NCI-H1105 (cell line): ENCODE measurements around the gene MME.
"Not testable (repeated sequence)": the region's sequence is repeated elsewhere in the genome, so short reads cannot be mapped to it uniquely, and the experiment has no call there.

Experiments used
- DNase-seq: peaks from one replicate; lab custom pipeline; 2025; lab: John Stamatoyannopoulos, UW

The MME gene

GRCh38 chr3:155193868-155194267 lies 113.7 kb downstream of the MME start:
- DNase-seq = no peak

GRCh38 chr3:155194973-155195957 lies 115.1 kb downstream of the MME start:
- DNase-seq = no peak

DNA sequence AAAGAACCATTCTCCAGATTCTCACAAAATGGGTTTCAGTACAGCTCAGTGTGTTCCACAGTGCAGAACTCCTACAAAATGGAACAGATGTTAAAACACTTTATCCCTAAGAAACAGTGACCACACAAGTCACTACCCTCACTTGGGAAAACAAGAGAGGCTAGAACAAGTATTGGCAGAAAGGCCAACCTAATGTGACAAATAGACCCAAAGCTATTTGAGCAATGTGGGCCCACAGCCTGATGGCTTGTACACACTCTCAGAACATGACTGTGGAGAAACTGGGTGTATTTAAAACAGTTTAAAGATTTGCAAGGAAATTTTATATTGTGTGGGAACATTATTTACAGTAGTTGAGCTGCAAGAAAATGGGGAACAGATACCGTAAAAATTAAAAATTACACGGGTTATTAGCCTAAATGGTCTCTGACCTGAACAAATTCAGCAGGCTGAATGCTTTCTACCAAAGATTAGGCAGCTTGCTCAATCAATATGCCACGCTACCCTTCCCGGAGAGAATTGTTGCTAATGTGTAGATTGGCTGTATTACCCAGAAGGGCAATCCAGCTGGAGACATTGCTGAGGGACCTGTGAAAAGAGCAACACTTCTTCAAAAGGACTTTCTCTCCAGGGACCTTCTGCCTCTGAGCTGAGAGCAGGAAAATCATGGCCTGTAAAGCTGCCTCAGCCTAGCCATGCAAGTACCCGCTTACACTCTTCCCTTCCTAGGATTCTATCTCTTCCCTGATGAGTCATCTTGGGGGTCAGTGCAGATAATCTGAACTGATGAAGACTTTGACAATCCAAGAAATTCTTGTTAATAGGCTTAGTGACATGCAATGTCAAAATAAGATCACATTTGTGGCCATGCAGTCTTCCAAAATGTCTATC lies 116.3 kb downstream of the MME start:
- no peak for DNase-seq

GRCh38 chr3:155197786-155198185 lies 117.7 kb downstream of the MME start:
- DNase-seq = no peak

DNA sequence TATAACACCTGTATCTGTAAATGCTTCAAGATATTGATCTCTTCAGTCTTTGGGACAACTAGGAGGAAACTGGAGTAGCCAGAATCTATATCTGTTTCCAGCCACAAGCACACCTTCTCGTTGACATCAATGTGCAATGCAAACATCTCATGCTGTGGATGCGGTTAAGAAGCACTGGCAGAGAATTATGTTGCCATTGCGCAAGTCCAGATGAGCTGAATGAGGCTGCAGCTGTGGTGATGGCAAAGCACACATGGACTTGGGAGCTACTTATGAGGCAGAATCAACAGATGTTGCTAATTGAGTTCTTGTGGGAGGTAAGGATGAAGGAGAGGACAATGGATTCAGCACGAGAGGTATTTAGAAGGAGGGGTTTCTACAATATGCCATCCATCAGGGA lies 122.5 kb downstream of the MME start:
- no peak for DNase-seq

DNA sequence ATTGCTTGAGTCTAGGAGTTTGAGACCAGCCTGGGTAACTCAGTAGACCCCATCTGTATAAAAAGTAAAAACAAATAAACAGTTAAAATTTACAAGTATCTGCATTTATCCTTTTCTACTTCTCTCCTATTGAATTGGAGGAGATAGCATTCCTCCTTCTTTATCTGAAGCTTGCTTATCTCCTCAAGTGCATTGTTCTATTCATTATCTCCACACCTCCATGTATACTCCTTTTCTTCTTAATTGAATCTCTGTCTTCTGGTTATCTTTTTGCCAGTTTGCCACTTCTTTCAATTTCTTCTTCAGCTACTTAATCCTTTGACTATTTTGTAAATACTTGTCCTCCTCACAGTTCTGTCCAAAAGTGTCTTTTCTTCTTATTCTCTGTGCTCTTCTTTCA lies 124.7 kb downstream of the MME start:
- no peak for DNase-seq

- DNase-seq = no peak
These were observed 128.2 kb downstream of the MME start for GRCh38 chr3:155208183-155208800.

- no peak for DNase-seq
These were observed 130.6 kb downstream of the MME start for GRCh38 chr3:155210736-155211135.

DNA sequence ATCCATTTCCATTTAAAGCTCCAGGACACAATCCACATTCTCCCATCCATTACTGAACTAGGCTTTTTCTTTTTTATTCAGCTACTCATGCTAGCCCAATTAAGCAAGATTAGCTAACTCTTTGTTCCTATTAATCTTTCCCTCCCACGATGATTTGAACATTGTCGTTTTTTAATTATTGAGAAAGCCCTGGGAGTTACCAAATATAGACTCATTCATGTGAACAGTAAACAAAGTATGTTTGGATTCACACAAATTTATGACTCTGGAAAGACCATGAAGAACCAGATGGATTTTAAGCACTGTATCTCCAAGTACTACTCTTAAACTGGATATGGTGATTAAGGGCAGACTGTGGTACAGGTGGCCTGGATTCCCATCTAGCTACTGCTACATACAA lies 131.1 kb downstream of the MME start:
- DNase-seq = no peak

GRCh38 chr3:155211940-155212339 lies 131.8 kb downstream of the MME start:
- no peak for DNase-seq

GRCh38 chr3:155216007-155216406 lies 135.9 kb downstream of the MME start:
- not testable (repeated sequence) for DNase-seq

DNA sequence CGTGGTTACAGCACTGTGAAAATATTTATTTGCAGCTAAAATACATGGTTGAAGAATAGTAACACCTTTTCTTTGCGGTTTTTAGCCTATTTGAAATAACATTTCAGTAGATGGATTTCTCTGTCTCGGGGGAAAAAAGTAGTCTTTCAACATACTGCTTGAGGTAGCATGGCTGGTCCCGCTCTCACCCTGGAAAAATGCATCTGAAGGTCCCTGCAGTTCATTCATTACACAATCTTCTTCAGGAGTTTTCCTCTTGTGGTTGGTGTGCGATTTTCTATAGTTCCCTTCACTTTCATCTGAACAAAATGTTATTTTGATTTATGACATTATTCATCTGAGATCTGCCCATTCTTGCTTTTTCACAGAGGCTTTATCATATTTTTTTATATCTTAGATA lies 137.5 kb downstream of the MME start:
- DNase-seq = no peak

GRCh38 chr3:155218462-155218861 lies 138.3 kb downstream of the MME start:
- no peak for DNase-seq

DNA sequence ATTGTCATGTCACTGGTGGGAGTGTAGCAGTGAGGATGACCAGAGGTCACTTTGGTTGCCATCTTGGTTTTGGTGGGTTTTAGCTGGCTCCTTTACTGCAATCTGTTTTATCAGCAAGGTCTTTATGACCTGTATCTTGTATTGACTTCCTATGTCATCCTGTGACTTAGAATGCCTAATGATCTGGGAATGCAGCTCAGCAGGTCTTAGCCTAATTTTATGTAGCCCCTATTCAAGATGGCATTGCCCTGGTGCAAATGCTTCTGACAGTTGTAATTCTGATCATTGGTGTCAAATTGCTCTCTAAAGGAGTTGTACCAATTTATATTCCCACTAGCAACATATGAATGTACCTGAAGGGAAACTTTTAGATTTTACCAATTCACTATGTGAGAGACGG lies 139.0 kb downstream of the MME start:
- DNase-seq = no peak

- no peak for DNase-seq
These were observed 145.3 kb downstream of the MME start for GRCh38 chr3:155225417-155225816.

- no peak for DNase-seq
These were observed 147.0 kb downstream of the MME start for GRCh38 chr3:155227141-155227540.

- DNase-seq = no peak
These were observed 148.6 kb downstream of the MME start for GRCh38 chr3:155228676-155229075.

DNA sequence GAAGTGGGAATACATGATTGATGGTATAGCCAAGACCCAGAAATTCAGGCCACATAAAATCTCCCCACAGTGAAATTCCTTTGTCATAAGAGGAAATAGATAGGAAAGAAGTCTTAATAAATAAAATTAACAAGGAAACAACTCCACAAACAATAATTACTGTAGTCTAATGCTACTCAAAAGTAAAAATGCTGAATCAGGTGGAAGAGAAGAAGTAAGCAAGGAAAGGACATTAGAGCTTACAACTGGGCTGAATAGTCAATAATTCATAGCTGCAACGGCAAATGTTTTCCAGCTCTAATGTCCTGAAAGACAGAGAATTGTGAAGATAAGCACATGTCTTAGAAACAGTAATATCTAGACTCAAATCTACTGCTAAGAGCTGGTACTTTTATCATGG lies 149.0 kb downstream of the MME start:
- no peak for DNase-seq

DNA sequence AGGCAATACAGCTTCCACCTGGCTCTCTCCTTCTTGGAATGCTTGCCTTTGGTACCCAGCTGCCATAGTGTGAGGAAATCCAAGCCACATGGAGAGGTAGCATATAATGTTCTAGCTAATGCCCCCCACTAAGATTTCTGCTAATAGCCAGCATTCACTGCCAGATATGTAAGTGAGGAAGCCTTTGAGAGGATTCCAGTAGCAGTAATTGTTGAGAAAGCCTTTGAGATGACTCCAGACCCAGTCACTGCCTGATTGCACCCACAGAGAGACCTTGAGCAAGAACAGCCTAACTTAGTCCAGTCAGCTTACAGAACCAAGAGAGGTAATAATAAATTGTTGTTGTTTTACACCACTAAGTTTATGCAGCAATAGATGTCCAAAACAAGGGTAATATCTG lies 150.3 kb downstream of the MME start:
- no peak for DNase-seq

DNA sequence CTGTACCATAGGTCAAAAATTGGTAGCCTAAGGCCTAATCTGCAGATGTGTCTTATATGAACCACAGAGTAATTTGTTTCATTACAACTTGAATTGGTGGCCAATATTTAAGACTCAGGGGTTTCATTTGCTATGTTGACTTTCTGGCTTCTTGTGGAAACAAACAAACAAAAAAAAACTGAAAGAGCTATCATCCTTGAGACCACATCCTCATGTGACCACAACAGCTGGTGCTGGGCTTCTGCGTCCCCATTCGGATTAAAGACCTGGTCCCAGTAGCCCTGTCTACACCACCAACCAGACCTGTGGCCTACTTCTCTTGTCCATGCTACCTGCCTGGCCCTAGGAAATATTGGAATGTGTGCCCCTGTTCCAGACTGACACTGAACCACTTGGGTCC lies 151.7 kb downstream of the MME start:
- no peak for DNase-seq

- no peak for DNase-seq
These were observed 152.5 kb downstream of the MME start for GRCh38 chr3:155232605-155233004.

DNA sequence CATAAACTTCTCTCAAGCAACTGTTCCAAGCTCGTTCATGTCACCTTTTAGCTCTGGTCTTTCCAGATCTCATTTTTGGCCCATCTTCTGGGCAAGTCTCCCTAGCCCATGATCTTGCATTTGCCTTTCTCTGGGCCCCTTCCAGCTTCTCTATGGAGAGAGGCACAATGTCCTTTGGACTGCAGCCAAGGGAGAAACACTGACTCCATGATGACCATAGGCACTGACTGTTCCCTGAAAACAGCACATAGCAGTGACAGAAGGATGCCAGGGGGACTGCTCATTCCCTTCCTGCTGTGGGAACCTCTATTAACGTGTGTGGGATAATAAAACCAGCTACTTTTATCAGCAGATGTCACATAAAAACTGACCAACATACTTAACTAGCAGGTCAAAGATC lies 153.1 kb downstream of the MME start:
- no peak for DNase-seq
